HEK293 (cell line): Measurements from ENCODE around the gene CDKN2D.
"Not testable (repeated sequence)": the region's sequence is repeated elsewhere in the genome, so short reads cannot be mapped to it uniquely, and the experiment has no call there.

ENCODE experiments used
- CTCF ChIA-PET: fragments of 350-600 bp; formaldehyde crosslinking; extraction: SDS; loops from one replicate; lab custom pipeline; 2021; ENCODE audit warnings: antibody characterized with exemption; lab: Yijun Ruan, JAX
- POLR2A ChIA-PET: fragments of 300-600 bp; formaldehyde crosslinking; extraction: SDS; loops from one replicate; lab custom pipeline; 2020; ENCODE audit warnings: antibody characterized with exemption, inconsistent platforms; lab: Yijun Ruan, JAX
- H3K27ac ChIP-seq: fragments of 200-500 bp; sonication (Bioruptor generic); 2 replicates; pipeline ENCODE4 v1.5.1; 2014; ENCODE audit warnings: low read depth, low read length, control low read depth, inconsistent platforms; ENCODE audit errors: extremely low read depth
- H3K36me3 ChIP-seq, 2 experiments: fragments of 200-500 bp in 1 of 2; sonication (Bioruptor generic) in 1 of 2; 1 replicate in 1 of 2; 2 replicates in 1 of 2; pipeline ENCODE4 v1.5.1; 2014 to 2017; ENCODE audit warnings: inconsistent platforms in 2 of 2, low read length in 2 of 2; ENCODE audit not compliant: control insufficient read depth in 2 of 2, insufficient read depth in 1 of 2
- H3K4me1 ChIP-seq: fragments of 200-500 bp; sonication (Bioruptor generic); 2 replicates; pipeline ENCODE4 v1.5.1; 2014; ENCODE audit warnings: mild to moderate bottlenecking, low read length, inconsistent platforms; ENCODE audit not compliant: control insufficient read depth, insufficient read depth
- H3K4me3 ChIP-seq: 2 replicates; pipeline ENCODE4 v1.5.1; 2011; ENCODE audit warnings: low read depth, mild to moderate bottlenecking, control low read depth, low read length, moderate library complexity
- H3K9me3 ChIP-seq: fragments of 200-500 bp; sonication (Bioruptor generic); 2 replicates; pipeline ENCODE4 v1.5.1; 2014; ENCODE audit warnings: low read depth, low read length, inconsistent platforms; ENCODE audit not compliant: control insufficient read depth, insufficient read depth
- GLIS2 ChIP-seq: fragments of 450-650 bp; formaldehyde crosslinking; IDR thresholded peaks from 2 replicates; pipeline ENCODE4 v1.5.1; 2016; ENCODE audit warnings: missing biosample characterization, missing genetic modification characterization
- IKZF3 ChIP-seq: fragments of 450-650 bp; IDR thresholded peaks from 2 replicates; pipeline ENCODE4 v1.5.0; 2018; ENCODE audit warnings: missing biosample characterization, mild to moderate bottlenecking, missing genetic modification characterization, moderate library complexity
- KLF1 ChIP-seq: fragments of 450-650 bp; formaldehyde crosslinking; IDR thresholded peaks from 2 replicates; pipeline ENCODE4 v1.5.1; 2016; ENCODE audit warnings: missing biosample characterization, missing genetic modification characterization
- SP2 ChIP-seq: fragments of 450-650 bp; formaldehyde crosslinking; IDR thresholded peaks from 2 replicates; pipeline ENCODE4 v1.5.1; 2016; ENCODE audit warnings: missing biosample characterization, missing genetic modification characterization
- SP7 ChIP-seq: fragments of 450-650 bp; formaldehyde crosslinking; IDR thresholded peaks from 2 replicates; pipeline ENCODE4 v1.5.1; 2016; ENCODE audit warnings: missing biosample characterization, missing genetic modification characterization
- ZNF10 ChIP-seq: fragments of 450-650 bp; formaldehyde crosslinking; IDR thresholded peaks from 2 replicates; pipeline ENCODE4 v1.5.1; 2017; ENCODE audit warnings: missing biosample characterization, missing genetic modification characterization
- ZNF404 ChIP-seq: fragments of 450-650 bp; formaldehyde crosslinking; IDR thresholded peaks from 2 replicates; pipeline ENCODE4 v1.5.1; 2017; ENCODE audit warnings: missing biosample characterization, missing genetic modification characterization
- ZNF426 ChIP-seq: fragments of 450-650 bp; formaldehyde crosslinking; IDR thresholded peaks from 2 replicates; pipeline ENCODE4 v1.5.1; 2017; ENCODE audit warnings: missing biosample characterization, missing genetic modification characterization, mild to moderate bottlenecking, inconsistent platforms, moderate library complexity
- ZNF501 ChIP-seq: fragments of 450-650 bp; formaldehyde crosslinking; IDR thresholded peaks from 2 replicates; pipeline ENCODE4 v1.5.1; 2016; ENCODE audit warnings: missing biosample characterization, missing genetic modification characterization
- ZNF521 ChIP-seq: fragments of 450-650 bp; formaldehyde crosslinking; IDR thresholded peaks from 2 replicates; pipeline ENCODE4 v1.5.1; 2017; ENCODE audit warnings: missing biosample characterization, mild to moderate bottlenecking, missing genetic modification characterization
- ZNF560 ChIP-seq: fragments of 450-650 bp; formaldehyde crosslinking; IDR thresholded peaks from 2 replicates; pipeline ENCODE4 v1.5.1; 2017; ENCODE audit warnings: missing biosample characterization, missing genetic modification characterization, borderline replicate concordance
- ZNF580 ChIP-seq: fragments of 450-650 bp; formaldehyde crosslinking; IDR thresholded peaks from 2 replicates; pipeline ENCODE4 v1.5.1; 2016; ENCODE audit warnings: missing biosample characterization, missing genetic modification characterization
- ZNF600 ChIP-seq: fragments of 450-650 bp; formaldehyde crosslinking; IDR thresholded peaks from 2 replicates; pipeline ENCODE4 v1.5.1; 2016; ENCODE audit warnings: missing biosample characterization, missing genetic modification characterization
- ZNF621 ChIP-seq: fragments of 450-650 bp; formaldehyde crosslinking; IDR thresholded peaks from 2 replicates; pipeline ENCODE4 v1.5.1; 2017; ENCODE audit warnings: missing biosample characterization, missing genetic modification characterization
- ZNF654 ChIP-seq: fragments of 450-650 bp; formaldehyde crosslinking; IDR thresholded peaks from 2 replicates; pipeline ENCODE4 v1.5.1; 2016; ENCODE audit warnings: low read depth, missing biosample characterization, missing genetic modification characterization
- ZNF664 ChIP-seq: fragments of 450-650 bp; formaldehyde crosslinking; IDR thresholded peaks from 2 replicates; pipeline ENCODE4 v1.5.1; 2016; ENCODE audit warnings: missing biosample characterization, missing genetic modification characterization
- TF ChIP-seq, protein P1 (sequence below): fragments of 450-650 bp; formaldehyde crosslinking; IDR thresholded peaks from 2 replicates; pipeline ENCODE4 v1.5.1; 2016; ENCODE audit warnings: missing biosample characterization, missing genetic modification characterization, borderline replicate concordance

The CDKN2D gene

DNA sequence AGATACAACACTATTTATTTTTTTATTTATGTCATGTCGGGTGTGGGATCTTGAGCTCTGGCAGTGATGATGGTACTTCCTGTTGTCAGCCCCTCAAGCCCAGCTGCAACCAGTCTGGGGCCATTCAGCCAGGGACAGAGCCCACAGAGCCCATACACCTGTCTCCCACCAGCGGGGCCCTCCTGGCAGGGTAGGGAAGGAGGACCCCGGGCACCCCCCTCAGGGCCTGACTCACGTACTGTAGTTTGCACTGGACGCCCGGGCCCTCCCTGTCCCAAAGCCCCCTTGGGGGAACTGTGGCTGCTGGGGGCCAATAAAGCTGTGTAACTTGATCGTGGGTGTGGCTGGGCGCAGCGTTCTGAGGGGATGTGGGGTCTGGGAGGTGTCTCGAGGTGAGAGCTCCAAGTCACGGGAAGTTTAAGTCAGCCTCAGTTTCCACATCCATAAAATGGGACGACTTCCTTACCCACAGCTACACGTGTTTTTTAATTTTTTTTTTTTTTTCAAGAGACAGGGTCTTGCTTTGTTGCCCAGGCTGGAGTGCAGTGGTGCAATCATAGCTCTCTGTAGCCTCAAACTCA, 15.6 kb downstream of the CDKN2D start (continued):
- TF ChIP-seq, protein P1, sequence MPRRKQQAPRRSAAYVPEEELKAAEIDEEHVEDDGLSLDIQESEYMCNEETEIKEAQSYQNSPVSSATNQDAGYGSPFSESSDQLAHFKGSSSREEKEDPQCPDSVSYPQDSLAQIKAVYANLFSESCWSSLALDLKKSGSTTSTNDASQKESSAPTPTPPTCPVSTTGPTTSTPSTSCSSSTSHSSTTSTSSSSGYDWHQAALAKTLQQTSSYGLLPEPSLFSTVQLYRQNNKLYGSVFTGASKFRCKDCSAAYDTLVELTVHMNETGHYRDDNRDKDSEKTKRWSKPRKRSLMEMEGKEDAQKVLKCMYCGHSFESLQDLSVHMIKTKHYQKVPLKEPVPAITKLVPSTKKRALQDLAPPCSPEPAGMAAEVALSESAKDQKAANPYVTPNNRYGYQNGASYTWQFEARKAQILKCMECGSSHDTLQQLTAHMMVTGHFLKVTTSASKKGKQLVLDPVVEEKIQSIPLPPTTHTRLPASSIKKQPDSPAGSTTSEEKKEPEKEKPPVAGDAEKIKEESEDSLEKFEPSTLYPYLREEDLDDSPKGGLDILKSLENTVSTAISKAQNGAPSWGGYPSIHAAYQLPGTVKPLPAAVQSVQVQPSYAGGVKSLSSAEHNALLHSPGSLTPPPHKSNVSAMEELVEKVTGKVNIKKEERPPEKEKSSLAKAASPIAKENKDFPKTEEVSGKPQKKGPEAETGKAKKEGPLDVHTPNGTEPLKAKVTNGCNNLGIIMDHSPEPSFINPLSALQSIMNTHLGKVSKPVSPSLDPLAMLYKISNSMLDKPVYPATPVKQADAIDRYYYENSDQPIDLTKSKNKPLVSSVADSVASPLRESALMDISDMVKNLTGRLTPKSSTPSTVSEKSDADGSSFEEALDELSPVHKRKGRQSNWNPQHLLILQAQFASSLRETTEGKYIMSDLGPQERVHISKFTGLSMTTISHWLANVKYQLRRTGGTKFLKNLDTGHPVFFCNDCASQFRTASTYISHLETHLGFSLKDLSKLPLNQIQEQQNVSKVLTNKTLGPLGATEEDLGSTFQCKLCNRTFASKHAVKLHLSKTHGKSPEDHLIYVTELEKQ = no peak
- TF ChIP-seq ZNF426 (tag by site-specific recombination) = no peak
- no peak for TF ChIP-seq ZNF560 (tag by site-specific recombination)
- TF ChIP-seq ZNF10 = no peak
- no peak for TF ChIP-seq ZNF501 (tag by site-specific recombination)
- peak; percentile 81; the same call in 1 of the 2 replicates for TF ChIP-seq KLF1 (tag by site-specific recombination)
- 0 out of 2 replicates have a peak, but pooled peaks have one; percentile 19 for TF ChIP-seq SP7
- TF ChIP-seq GLIS2 (tag by site-specific recombination) = peak; percentile 45; the same call in 1 of the 2 replicates

GRCh38 chr19:10552510-10553053, 16.2 kb downstream of the CDKN2D start:
- TF ChIP-seq ZNF664 (tag by site-specific recombination) = peak; percentile 30; the same call in 1 of the 2 replicates
- TF ChIP-seq IKZF3 (tag by site-specific recombination) = no peak
- 0 out of 2 replicates have a peak, but pooled peaks have one; percentile 66 for TF ChIP-seq ZNF621
- TF ChIP-seq SP2 = peak; percentile 50
- TF ChIP-seq ZNF404 (tag by site-specific recombination) = no peak
- 0 out of 2 replicates have a peak, but pooled peaks have one; percentile 52 for TF ChIP-seq ZNF600 (tag by site-specific recombination)
- Histone ChIP-seq H3K27ac (no peak overlapping the region), H3K9me3 (no peaks in the 10 kb centered on the region), H3K4me1 (no peaks in the 10 kb centered on the region), H3K36me3 (peaks cover 24 to 87% of the 10 kb centered on the region in 2 experiments; a peak in 2 of 3 replicates), H3K4me3 (no peak overlapping the region)
- ChIA-PET POLR2A (interaction anchor here (0.6 to 2.2 kb wide), 12 partner anchors 9 to 283 kb away, joined by 3 to 14 read pairs (median 3); partner anchors contain the start of genes ATG4D, CDC37, CDKN2D and ICAM1), CTCF (interaction anchor here (0.6 to 4.0 kb wide), 13 partner anchors 10 to 148 kb away, joined by 3 to 16 read pairs (median 3); no protein-coding TSS in a partner anchor)

GRCh38 chr19:10551698-10552301, 17.0 kb downstream of the CDKN2D start:
- H3K27ac ChIP-seq = no peak overlapping the region
- H3K36me3 ChIP-seq = peaks cover 24 to 87% of the 10 kb centered on the region in 2 experiments; a peak in 2 of 3 replicates
- H3K4me1 ChIP-seq = no peaks in the 10 kb centered on the region
- no peaks in the 10 kb centered on the region for H3K9me3 ChIP-seq
- H3K4me3 ChIP-seq = no peak overlapping the region
- ChIA-PET POLR2A (interaction anchor here (0.6 to 2.2 kb wide), 10 partner anchors 8 to 281 kb away, joined by 3 to 14 read pairs (median 4); partner anchors contain the start of genes ATG4D, CDKN2D, ICAM1 and KRI1), CTCF (interaction anchor here (0.5 to 4.0 kb wide), 11 partner anchors 10 to 282 kb away, joined by 3 to 16 read pairs (median 4); no protein-coding TSS in a partner anchor)
- TF ChIP-seq, protein P1 = no peak
- TF ChIP-seq ZNF654 (tag by site-specific recombination) = peak; percentile 40
- TF ChIP-seq ZNF580 (tag by site-specific recombination) = 0 out of 2 replicates have a peak, but pooled peaks have one; percentile 21
- no peak for TF ChIP-seq ZNF521 (tag by site-specific recombination)

DNA sequence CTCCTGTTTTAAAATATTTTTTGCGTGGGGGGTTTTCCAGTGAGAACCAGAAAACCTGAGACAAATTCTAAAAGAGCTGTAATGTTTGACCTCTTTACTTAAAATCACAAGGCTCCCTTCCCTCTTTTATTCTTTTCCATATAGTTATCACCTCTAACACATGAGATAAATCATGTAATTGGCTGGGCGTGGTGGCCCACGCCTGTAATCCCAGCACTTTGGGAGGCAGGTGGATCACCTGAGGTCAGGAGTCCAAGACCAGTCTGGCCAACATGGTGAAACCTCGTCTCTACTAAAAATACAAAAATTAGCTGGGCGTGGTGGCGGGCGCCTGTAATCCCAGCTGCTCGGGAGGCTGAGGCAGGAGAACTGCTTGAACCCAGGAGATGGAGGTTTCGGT, 17.8 kb downstream of the CDKN2D start:
- H3K4me1 ChIP-seq, H3K4me3 ChIP-seq, H3K27ac ChIP-seq, H3K9me3 ChIP-seq: not testable (repeated sequence)
- peaks cover 17 to 86% of the 10 kb centered on the region in 2 experiments; a peak in 2 of 3 replicates for H3K36me3 ChIP-seq
- ChIA-PET POLR2A (interaction anchor here (2.2 kb wide), 1 partner anchor 15 kb away, joined by 5 read pairs; the partner anchor contains the start of gene KRI1), CTCF (interaction anchor here (0.5 to 4.0 kb wide), 6 partner anchors 9 to 281 kb away, joined by 3 to 16 read pairs (median 4); no protein-coding TSS in a partner anchor)
